Measurements from ENCODE around the gene SDCBP2. TPM values are rescaled to one million over a fixed set of nuclear protein-coding genes. Genes with fewer than 3 reads are reported as not detected.

Gene SDCBP2
- total and polyA plus RNA-seq, 2 of the 8 experiments (the other 6 are each of a cell fraction or from before 2014, with no cell fraction given), result 4.2 to 6.7 TPM

- H3K14ac ChIP-seq (ENCODE audit: insufficient read length), result no peak overlapping the region
- no peaks in the 10 kb centered on the region for H3K27me3 ChIP-seq (replicated peaks in 1 of 4; ENCODE audit: control insufficient read depth in 3 of 4, extremely low read depth in 1 of 4, insufficient read depth in 3 of 4, low read length in 3 of 4)
- no peaks in the 10 kb centered on the region for H3K9me3 ChIP-seq (ENCODE audit: insufficient read depth in 2 of 2, low read depth in 1 of 2, low read length in 1 of 2)
- H4K20me1 ChIP-seq (replicated peaks in 1 of 2; ENCODE audit: control insufficient read depth in 1 of 2, insufficient read depth in 2 of 2, low read length in 2 of 2), result no peaks in the 10 kb centered on the region
- no peak overlapping the region for H4K91ac ChIP-seq (replicated peaks; ENCODE audit: insufficient read length, low read length)
- H3K79me1 ChIP-seq (ENCODE audit: low read depth, low read length), result no peaks in the 10 kb centered on the region
- H3K56ac ChIP-seq (replicated peaks; ENCODE audit: insufficient read length, low read depth, low read length), result no peak overlapping the region
- H2AK5ac ChIP-seq (ENCODE audit: low read depth, low read length), result no peak overlapping the region
- no peak overlapping the region for H2BK20ac ChIP-seq (ENCODE audit: low read length)
- no peak overlapping the region for H3K9ac ChIP-seq (replicated peaks in 1 of 4; ENCODE audit: extremely low read depth in 1 of 4, low read depth in 3 of 4, low read length in 3 of 4)
- no peak overlapping the region; the same call in 1 of the 2 replicates for H2BK5ac ChIP-seq (ENCODE audit: low read depth, low read length)
- no peak overlapping the region for H3K4me2 ChIP-seq (ENCODE audit: insufficient read depth in 1 of 2, low read depth in 2 of 2, low read length in 2 of 2)
- no peak overlapping the region for H3K27ac ChIP-seq (ENCODE audit: low read depth, low read length)
- H3K23ac ChIP-seq (ENCODE audit: insufficient read length), result no peak overlapping the region
- H3K23me2 ChIP-seq (ENCODE audit: low read depth, low read length), result no peaks in the 10 kb centered on the region
- TF ChIP-seq HDAC6 (IDR thresholded peaks at IDR 0.05; ENCODE audit: low read depth, low read length) (no peak), MAFK (IDR thresholded peaks at IDR 0.05; ENCODE audit: low read depth, low read length) (no peak), TAF1 (IDR thresholded peaks at IDR 0.05; ENCODE audit: low read depth, low read length) (no peak), KDM4A (IDR thresholded peaks at IDR 0.05; ENCODE audit: low read depth, low read length, severe bottlenecking) (no peak), BRCA1 (IDR thresholded peaks at IDR 0.05; ENCODE audit: low read depth, low read length) (no peak), CBX8 (IDR thresholded peaks at IDR 0.05; ENCODE audit: borderline replicate concordance, low read depth, low read length) (no peak), RNF2 (IDR thresholded peaks at IDR 0.05; ENCODE audit: borderline replicate concordance, low read depth, low read length, missing control alignments, poor library complexity, severe bottlenecking) (no peak), RBBP5 (IDR thresholded peaks at IDR 0.05; ENCODE audit: borderline replicate concordance, low read depth, low read length) (no peak), ASH2L (IDR thresholded peaks at IDR 0.05; ENCODE audit: low read length) (no peak)
- DNase-seq (ENCODE audit: low read depth in 1 of 2, low spot score in 2 of 2), result no peak
- CTCF ChIA-PET (ENCODE audit: partially characterized antibody), result interaction anchor here (0.6 to 2.2 kb wide), 5 partner anchors 13 to 1484 kb away, joined by 3 to 8 read pairs (median 3); no protein-coding TSS in a partner anchor
- 90% methylated on average over 9 of the region's 9 CpGs; no CpG with 5 or more reads in 1 of the 2 experiments for WGBS, 2 experiments (ENCODE audit: extremely low coverage in 1 of 2, insufficient coverage in 1 of 2, insufficient read length in 1 of 2, insufficient replicate concordance in 2 of 2, low coverage in 1 of 2, low lambda C conversion rate in 2 of 2, missing lambda C conversion rate in 1 of 2)
- H4K8ac ChIP-seq (ENCODE audit: extremely low read depth, insufficient read depth, low read length), result no peak overlapping the region
- H2BK15ac ChIP-seq (ENCODE audit: low read length), result no peak overlapping the region
- 0 out of 7 replicates have a peak, but pooled peaks cover 0 to 2% (median under 1%) of the 10 kb centered on the region in 4 experiments for H3K4me1 ChIP-seq (replicated peaks in 1 of 4; ENCODE audit: control insufficient read depth in 3 of 4, insufficient read depth in 4 of 4, low read length in 3 of 4)
- no peak overlapping the region for H2AFZ ChIP-seq (ENCODE audit: low read length)
- H4K5ac ChIP-seq (ENCODE audit: insufficient read length, low read depth, low read length), result no peak overlapping the region
- no peaks in the 10 kb centered on the region for H3K79me2 ChIP-seq (ENCODE audit: control insufficient read depth in 1 of 2, insufficient read depth in 2 of 2, low read length in 2 of 2)
- no peak overlapping the region for H2BK120ac ChIP-seq (replicated peaks; ENCODE audit: low read depth, low read length)
- H3K18ac ChIP-seq (ENCODE audit: extremely low read depth, low read length), result no peak overlapping the region
- no peak overlapping the region for H3K4ac ChIP-seq (replicated peaks; ENCODE audit: insufficient read length, low read depth, low read length)
- no peaks in the 10 kb centered on the region for H3K36me3 ChIP-seq (ENCODE audit: control insufficient read depth in 2 of 4, insufficient read depth in 4 of 4, low read length in 3 of 4)
- no peak for FAIRE-seq
- H3K4me3 ChIP-seq (ENCODE audit: extremely low read depth in 1 of 4, insufficient read depth in 2 of 4, low read depth in 3 of 4, low read length in 4 of 4), result no peak overlapping the region
- H2BK12ac ChIP-seq (ENCODE audit: low read depth, low read length), result no peak overlapping the region
- POLR2A ChIA-PET (ENCODE audit: partially characterized antibody), result interaction anchor here (0.6 to 0.9 kb wide), 2 partner anchors 11 to 128 kb away, joined by 3 read pairs; no protein-coding TSS in a partner anchor
These were observed 42.5 kb downstream of the SDCBP2 start for GRCh38 chr20:1286267-1287024.

All from H1 (cell line).